Prostate gland (tissue), 2 donors: ENCODE data around the gene PIK3CD.

ENCODE experiments used
- CTCF ChIP-seq, 4 experiments: fragments of 200-600 bp in 2 of 4; fragments of 450-650 bp in 2 of 4; sonication (generic) in 2 of 4; IDR thresholded peaks; 1 replicate in 3 of 4; 2 replicates in 1 of 4; pipeline ENCODE4 v1.5.1; 2016 to 2019; ENCODE audit warnings: antibody characterized with exemption in 4 of 4, mild to moderate bottlenecking in 2 of 4, moderate library complexity in 2 of 4
- POLR2A ChIP-seq: fragments of 450-650 bp; IDR thresholded peaks from one replicate; pipeline ENCODE4 v1.6.1; 2016; ENCODE audit warnings: antibody characterized with exemption, mild to moderate bottlenecking
- POLR2AphosphoS5 ChIP-seq: sonication (generic); formaldehyde crosslinking; IDR thresholded peaks from one replicate; pipeline ENCODE4 v1.6.1; 2017; ENCODE audit warnings: antibody characterized with exemption

DNA sequence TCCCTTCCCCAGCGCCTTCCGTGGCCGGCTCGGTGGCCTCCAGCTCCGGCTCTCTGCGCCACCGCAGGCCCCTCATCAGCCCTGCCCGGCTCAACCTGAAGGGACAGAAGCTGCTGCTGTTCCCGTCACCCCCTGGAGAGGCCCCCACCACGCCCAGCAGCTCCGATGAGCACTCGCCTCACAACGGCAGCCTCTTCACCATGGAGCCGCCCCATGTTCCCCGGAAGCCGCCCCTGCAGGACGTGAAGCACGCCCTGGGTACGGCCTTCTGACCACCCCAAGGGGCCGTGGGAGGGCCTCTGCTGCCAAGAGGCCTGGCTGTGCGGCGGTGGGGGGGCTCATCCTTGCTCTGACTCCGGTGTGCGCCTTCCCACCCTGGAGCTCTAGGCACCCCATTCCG lies 41.0 kb upstream of the PIK3CD start:
- TF ChIP-seq POLR2AphosphoS5 (no peak), CTCF (IDR thresholded peaks at IDR 0.05) (no peak), POLR2A (no peak)
